ENCODE results near the gene GPC5.

- TF ChIP-seq CTCF (conservative IDR thresholded peaks at IDR 0.05; ENCODE audit: low read length), result no peak
- TF ChIP-seq EZH2phosphoT487 (IDR thresholded peaks at IDR 0.05; ENCODE audit: borderline replicate concordance, low read depth, low read length), result no peak
These were observed 705.3 kb downstream of the GPC5 start for GRCh38 chr13:92103689-92104153.

Measured in OCI-LY7 (cell line).